ENCODE results near the gene ARHGAP8. TPM values are rescaled to one million over a fixed set of nuclear protein-coding genes. Genes with fewer than 3 reads are reported as not detected.

The ARHGAP8 gene
- total and polyA plus RNA-seq, 2 of the 13 experiments (the other 11 are each of a cell fraction or from before 2014, with no cell fraction given) = 0.07 TPM; not detected in 1

GRCh38 chr22:44735518-44736428 is 16.6 kb upstream of the ARHGAP8 start (continued):
- TF ChIP-seq MTF1 (CRISPR knock-in tag; IDR thresholded peaks at IDR 0.05) (no peak), FOSL1 (CRISPR knock-in tag; IDR thresholded peaks at IDR 0.05; ENCODE audit: borderline replicate concordance) (no peak), HMG20A (CRISPR knock-in tag; IDR thresholded peaks at IDR 0.05; ENCODE audit: borderline replicate concordance) (no peak), SP5 (CRISPR knock-in tag; IDR thresholded peaks at IDR 0.05; ENCODE audit: borderline replicate concordance, low read depth) (no peak), HOMEZ (CRISPR knock-in tag; IDR thresholded peaks at IDR 0.05; ENCODE audit: low read depth) (no peak), AKNA (CRISPR knock-in tag; IDR thresholded peaks at IDR 0.05; ENCODE audit: borderline replicate concordance) (no peak), ZNF432 (CRISPR knock-in tag; IDR thresholded peaks at IDR 0.05; ENCODE audit: borderline replicate concordance) (no peak), ZNF468 (CRISPR knock-in tag; IDR thresholded peaks at IDR 0.05) (no peak), MED13 (CRISPR knock-in tag; IDR thresholded peaks at IDR 0.05) (no peak), ZBTB39 (CRISPR knock-in tag; IDR thresholded peaks at IDR 0.05) (no peak), ZBTB34 (CRISPR knock-in tag; IDR thresholded peaks at IDR 0.05) (no peak), PBX2 (CRISPR knock-in tag; IDR thresholded peaks at IDR 0.05) (no peak), SP140L (CRISPR knock-in tag; IDR thresholded peaks at IDR 0.05; ENCODE audit: borderline replicate concordance) (no peak), ZNF703 (CRISPR knock-in tag; IDR thresholded peaks at IDR 0.05; ENCODE audit: borderline replicate concordance) (no peak), BCL3 (CRISPR knock-in tag; IDR thresholded peaks at IDR 0.05) (peak; percentile 75; the same call in 1 of the 2 replicates), ZNF446 (CRISPR knock-in tag; IDR thresholded peaks at IDR 0.05) (no peak)
